ENCODE measurements around the gene PIGZ. TPM values are rescaled to one million over a fixed set of nuclear protein-coding genes. Genes with fewer than 3 reads are reported as not detected.
A peak's percentile ranks its signal among the peaks of the same experiment; 100 is the strongest.

Gene PIGZ
- total RNA-seq, 1 experiment from 2014 or later, result 0.69 TPM

DNA sequence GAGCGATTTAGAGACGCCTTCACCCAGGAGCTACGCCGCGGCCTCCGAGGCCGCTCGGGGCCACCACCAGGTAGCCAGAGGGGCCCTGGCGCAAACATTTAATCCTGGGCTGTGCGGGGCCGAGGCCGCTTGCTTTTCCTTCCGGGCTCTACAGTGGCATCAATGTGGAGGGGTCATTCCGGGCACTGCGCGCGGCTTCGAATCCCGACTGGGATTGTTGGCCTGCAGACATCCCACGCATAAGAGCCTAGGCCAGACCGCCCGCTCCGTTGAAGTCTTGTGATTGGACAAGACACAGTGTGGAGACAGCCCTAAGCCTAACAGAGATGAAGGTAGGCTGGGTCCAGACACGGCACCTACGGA, 25.7 kb downstream of the PIGZ start:
- TF ChIP-seq, protein P1, sequence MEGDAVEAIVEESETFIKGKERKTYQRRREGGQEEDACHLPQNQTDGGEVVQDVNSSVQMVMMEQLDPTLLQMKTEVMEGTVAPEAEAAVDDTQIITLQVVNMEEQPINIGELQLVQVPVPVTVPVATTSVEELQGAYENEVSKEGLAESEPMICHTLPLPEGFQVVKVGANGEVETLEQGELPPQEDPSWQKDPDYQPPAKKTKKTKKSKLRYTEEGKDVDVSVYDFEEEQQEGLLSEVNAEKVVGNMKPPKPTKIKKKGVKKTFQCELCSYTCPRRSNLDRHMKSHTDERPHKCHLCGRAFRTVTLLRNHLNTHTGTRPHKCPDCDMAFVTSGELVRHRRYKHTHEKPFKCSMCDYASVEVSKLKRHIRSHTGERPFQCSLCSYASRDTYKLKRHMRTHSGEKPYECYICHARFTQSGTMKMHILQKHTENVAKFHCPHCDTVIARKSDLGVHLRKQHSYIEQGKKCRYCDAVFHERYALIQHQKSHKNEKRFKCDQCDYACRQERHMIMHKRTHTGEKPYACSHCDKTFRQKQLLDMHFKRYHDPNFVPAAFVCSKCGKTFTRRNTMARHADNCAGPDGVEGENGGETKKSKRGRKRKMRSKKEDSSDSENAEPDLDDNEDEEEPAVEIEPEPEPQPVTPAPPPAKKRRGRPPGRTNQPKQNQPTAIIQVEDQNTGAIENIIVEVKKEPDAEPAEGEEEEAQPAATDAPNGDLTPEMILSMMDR (conservative IDR thresholded peaks at IDR 0.05; ENCODE audit: low read depth, low read length), result no peak
- no peak for TF ChIP-seq EZH2 (IDR thresholded peaks at IDR 0.05; ENCODE audit: borderline replicate concordance, low read depth, low read length, poor library complexity, severe bottlenecking)
- Histone ChIP-seq H3K27me3 (replicated peaks; ENCODE audit: insufficient read depth, low read depth, low read length, poor library complexity) (no peaks in the 10 kb centered on the region), H3K4me3 (ENCODE audit: low read depth, low read length, poor library complexity, severe bottlenecking) (peak overlapping the region; percentile 95), H3K4me1 (ENCODE audit: insufficient read depth, low read length, poor library complexity, severe bottlenecking) (peaks cover 12% of the 10 kb centered on the region), H3K36me3 (ENCODE audit: insufficient read depth, low read length, poor library complexity, severe bottlenecking) (peaks cover 17% of the 10 kb centered on the region), H3K27ac (ENCODE audit: low read depth, low read length, poor library complexity, severe bottlenecking) (peak overlapping the region; percentile 97), H3K9me3 (ENCODE audit: low read depth, low read length, poor library complexity, severe bottlenecking) (no peaks in the 10 kb centered on the region)
- intact Hi-C loops (cut with micrococcal nuclease; ENCODE audit: unreplicated experiment), result loop anchor here (10.0 kb wide), 2 partner anchors 228 to 338 kb away; partner anchors contain the start of genes CEP19 and PIGX
- CTCF ChIA-PET, result interaction anchor here (0.5 kb wide), 2 partner anchors 232 to 362 kb away, joined by 3 to 6 read pairs; no protein-coding TSS in a partner anchor
- DNase-seq (ENCODE audit: low spot score), result peak; percentile 17
- TSS peak; percentile 76 for BruUV-seq (replicated peaks)
- POLR2A ChIA-PET (ENCODE audit: low non-redundant PET), result interaction anchor here (0.6 kb wide), 1 partner anchor 421 kb away, joined by 4 read pairs; no protein-coding TSS in a partner anchor

DNA sequence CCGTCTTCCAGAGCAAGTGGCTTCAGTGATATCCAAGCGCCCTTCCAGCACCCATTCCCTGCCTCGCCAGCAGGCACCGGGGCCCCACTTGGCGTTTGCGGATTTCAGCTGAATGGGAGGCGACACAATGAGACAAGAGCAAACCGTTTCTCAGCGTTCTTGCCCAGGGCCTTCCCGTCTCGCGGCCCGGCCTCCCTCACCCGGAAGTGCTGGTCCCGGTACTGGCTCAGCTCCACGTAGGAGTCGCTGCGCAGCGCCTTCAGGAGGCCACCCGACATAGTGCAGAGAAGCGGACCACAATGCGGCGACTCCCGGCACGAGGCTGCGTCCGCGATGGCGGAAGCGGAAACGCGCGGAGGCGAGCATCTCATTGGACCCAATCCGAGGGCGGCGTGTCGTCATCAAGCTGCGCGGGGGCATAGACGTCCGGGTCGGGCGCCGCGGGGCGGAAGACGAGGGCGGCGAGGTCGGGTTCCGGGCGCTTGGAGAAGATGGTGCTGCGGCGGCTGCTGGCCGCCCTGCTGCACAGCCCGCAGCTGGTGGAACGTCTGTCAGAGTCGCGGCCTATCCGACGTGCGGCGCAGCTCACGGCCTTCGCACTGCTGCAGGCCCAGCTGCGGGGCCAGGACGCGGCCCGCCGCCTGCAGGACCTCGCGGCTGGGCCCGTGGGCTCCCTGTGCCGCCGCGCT, 26.3 kb downstream of the PIGZ start, which contains the start of gene NCBP2:
NCBP2 (minus strand) TSS at position 303 of the 689 bp plus-strand sequence; CDS start at position 278, 25 bp downstream.
- intact Hi-C loops (cut with micrococcal nuclease; ENCODE audit: unreplicated experiment), result loop anchor here (10.0 kb wide), 2 partner anchors 228 to 338 kb away; partner anchors contain the start of genes CEP19 and PIGX
- POLR2A ChIA-PET (ENCODE audit: low non-redundant PET), result interaction anchor here (0.6 kb wide), 1 partner anchor 420 kb away, joined by 4 read pairs; no protein-coding TSS in a partner anchor

DNA sequence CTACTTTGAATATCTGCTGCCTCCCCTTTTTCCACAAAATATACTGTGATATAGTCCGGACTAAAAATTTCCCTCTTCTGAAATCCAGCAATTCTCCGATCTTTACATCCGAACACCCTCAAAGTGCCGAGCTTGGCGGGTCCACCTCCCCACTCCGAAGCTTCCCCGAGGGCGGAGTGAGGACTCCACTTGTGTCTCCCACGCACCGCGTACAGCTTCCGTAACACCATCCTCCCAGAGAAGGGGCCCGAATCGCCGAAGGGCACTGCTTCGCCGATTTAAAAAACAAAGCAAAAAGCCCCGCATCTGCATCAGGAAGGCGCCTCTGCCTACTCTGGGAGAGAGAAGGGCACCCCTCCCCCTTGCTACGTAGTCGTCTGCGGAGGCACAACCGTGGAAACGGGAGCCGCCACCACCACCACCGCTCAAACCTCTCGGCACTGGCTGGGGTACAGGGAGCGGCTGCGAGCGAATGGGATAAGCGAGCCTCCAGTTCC, 26.9 kb downstream of the PIGZ start:
- Histone ChIP-seq H3K4me3 (ENCODE audit: low read depth, low read length, poor library complexity, severe bottlenecking) (peak overlapping the region; percentile 95), H3K36me3 (ENCODE audit: insufficient read depth, low read length, poor library complexity, severe bottlenecking) (peaks cover 28% of the 10 kb centered on the region), H3K9me3 (ENCODE audit: low read depth, low read length, poor library complexity, severe bottlenecking) (no peaks in the 10 kb centered on the region), H3K4me1 (ENCODE audit: insufficient read depth, low read length, poor library complexity, severe bottlenecking) (peaks cover 12% of the 10 kb centered on the region), H3K27me3 (replicated peaks; ENCODE audit: insufficient read depth, low read depth, low read length, poor library complexity) (no peaks in the 10 kb centered on the region), H3K27ac (ENCODE audit: low read depth, low read length, poor library complexity, severe bottlenecking) (peak overlapping the region; percentile 97)
- POLR2A ChIA-PET (ENCODE audit: low non-redundant PET), result no interaction called here
- CTCF ChIA-PET, result interaction anchor here (0.6 to 1.3 kb wide), 2 partner anchors 74 to 233 kb away, joined by 3 to 8 read pairs; partner anchors contain the start of gene SENP5
- peak; percentile 64 for DNase-seq (ENCODE audit: low spot score)
- intact Hi-C loops (cut with micrococcal nuclease; ENCODE audit: unreplicated experiment), result loop anchor here (10.0 kb wide), 2 partner anchors 227 to 337 kb away; partner anchors contain the start of genes CEP19 and PIGX
- TF ChIP-seq, protein P1 (conservative IDR thresholded peaks at IDR 0.05; ENCODE audit: low read depth, low read length), result no peak
- BruUV-seq (replicated peaks), result TSS peak; percentile 70

More for the DNA sequence above, 26.3 kb downstream of the PIGZ start, which contains the start of gene NCBP2:
- CTCF ChIA-PET, result interaction anchor here (0.5 to 1.3 kb wide), 3 partner anchors 75 to 234 kb away, joined by 3 to 8 read pairs (median 3); partner anchors contain the start of gene SENP5
- Histone ChIP-seq H3K4me3 (ENCODE audit: low read depth, low read length, poor library complexity, severe bottlenecking) (peak within 1 kb of the TSS; percentile 95), H3K36me3 (ENCODE audit: insufficient read depth, low read length, poor library complexity, severe bottlenecking) (peaks cover 22% of the 10 kb centered on the region), H3K9me3 (ENCODE audit: low read depth, low read length, poor library complexity, severe bottlenecking) (no peaks in the 10 kb centered on the region), H3K27me3 (replicated peaks; ENCODE audit: insufficient read depth, low read depth, low read length, poor library complexity) (no peaks in the 10 kb centered on the region), H3K4me1 (ENCODE audit: insufficient read depth, low read length, poor library complexity, severe bottlenecking) (peaks cover 12% of the 10 kb centered on the region), H3K27ac (ENCODE audit: low read depth, low read length, poor library complexity, severe bottlenecking) (peak within 1 kb of the TSS; percentile 97)
- peak; percentile 99 for DNase-seq (ENCODE audit: low spot score)
- BruUV-seq (replicated peaks), result no TSS peak
- no peak for TF ChIP-seq EZH2 (IDR thresholded peaks at IDR 0.05; ENCODE audit: borderline replicate concordance, low read depth, low read length, poor library complexity, severe bottlenecking)
- TF ChIP-seq, protein P1 (conservative IDR thresholded peaks at IDR 0.05; ENCODE audit: low read depth, low read length), result peak; percentile 81
